BLaER1 treated with 17β-estradiol and CSF1 and Interleukin-3, amounts not matched to agents 10 nM and 100 nM (cell line): ENCODE measurements around the gene PRKCB.
A peak's percentile ranks its signal among the peaks of the same experiment; 100 is the strongest.

ENCODE experiments used
- H3K27ac ChIP-seq, 11 experiments: shearing (Covaris generic); formaldehyde crosslinking; 2 replicates each; pipeline ENCODE4 v1.8.1; 2022
- H3K27me3 ChIP-seq, 11 experiments: shearing (Covaris generic); formaldehyde crosslinking; 2 replicates each; pipeline ENCODE4 v1.8.1; 2022
- H3K36me3 ChIP-seq, 11 experiments: shearing (Covaris generic); formaldehyde crosslinking; 2 replicates each; pipeline ENCODE4 v1.8.1; 2022
- H3K4me1 ChIP-seq, 10 experiments: shearing (Covaris generic); formaldehyde crosslinking; 2 replicates each; pipeline ENCODE4 v1.8.1; 2022
- H3K4me2 ChIP-seq, 11 experiments: shearing (Covaris generic); formaldehyde crosslinking; 2 replicates each; pipeline ENCODE4 v1.8.1; 2022
- H3K4me3 ChIP-seq, 10 experiments: shearing (Covaris generic); formaldehyde crosslinking; 2 replicates each; pipeline ENCODE4 v1.8.1; 2022
- H3K9ac ChIP-seq, 11 experiments: shearing (Covaris generic); formaldehyde crosslinking; 2 replicates each; pipeline ENCODE4 v1.8.1; 2022
- H3K9me3 ChIP-seq, 11 experiments: shearing (Covaris generic); formaldehyde crosslinking; replicated peaks in 1 of 11; 2 replicates each; pipeline ENCODE4 v1.8.1; 2022
- H4K20me1 ChIP-seq, 11 experiments: shearing (Covaris generic); formaldehyde crosslinking; 2 replicates each; pipeline ENCODE4 v1.8.1; 2022
- Cebpa-rat ChIP-seq, 11 experiments: shearing (Covaris generic); IDR thresholded peaks; 2 replicates each; pipeline ENCODE4 v1.8.1; 2022

The PRKCB gene

DNA sequence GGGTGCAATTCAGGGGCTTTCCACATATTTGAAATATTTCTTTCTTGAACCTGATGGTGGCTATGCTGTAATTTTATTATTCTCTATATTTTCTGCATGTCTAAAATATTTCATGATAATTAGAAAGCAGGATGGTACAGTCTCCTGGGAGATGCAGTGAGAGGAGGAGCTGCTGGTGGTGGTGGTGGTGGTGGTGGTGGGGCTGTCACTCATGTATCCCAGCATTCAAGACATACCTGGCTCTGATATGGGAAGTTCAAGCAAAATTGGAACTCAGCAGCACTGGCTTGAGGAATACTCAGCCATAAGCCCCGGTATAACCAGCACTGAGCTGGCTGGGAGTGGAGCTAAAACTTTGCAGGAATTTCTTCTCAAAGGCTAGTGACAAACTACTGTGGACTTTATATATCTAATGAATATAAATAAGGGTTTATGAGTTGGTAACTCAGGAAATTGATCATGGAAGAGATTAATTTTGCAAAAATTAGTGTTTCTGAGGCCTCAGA, 200.3 kb downstream of the PRKCB start:
- Histone ChIP-seq H3K36me3 (peaks cover 0 to 76% (median 9%) of the 10 kb centered on the region in 11 experiments; a peak in 13 of 22 replicates), H3K4me1 (peaks cover 23 to 44% (median 39%) of the 10 kb centered on the region in 10 experiments), H3K4me2 (peak overlapping the region in 10 of 11 experiments; percentile 0 to 86 (median 70); a peak in 16 of 22 replicates), H3K27ac (no peak overlapping the region), H3K9ac (no peak overlapping the region), H4K20me1 (peaks cover 0 to 76% (median 0%) of the 10 kb centered on the region in 11 experiments; a peak in 5 of 22 replicates), H3K27me3 (no peaks in the 10 kb centered on the region), H3K9me3 (peaks cover 0 to 13% (median 0%) of the 10 kb centered on the region in 11 experiments; a peak in 5 of 22 replicates), H3K4me3 (no peak overlapping the region; a peak in 1 of 20 replicates)
- no peak for TF ChIP-seq Cebpa-rat (IDR thresholded peaks at IDR 0.05)

DNA sequence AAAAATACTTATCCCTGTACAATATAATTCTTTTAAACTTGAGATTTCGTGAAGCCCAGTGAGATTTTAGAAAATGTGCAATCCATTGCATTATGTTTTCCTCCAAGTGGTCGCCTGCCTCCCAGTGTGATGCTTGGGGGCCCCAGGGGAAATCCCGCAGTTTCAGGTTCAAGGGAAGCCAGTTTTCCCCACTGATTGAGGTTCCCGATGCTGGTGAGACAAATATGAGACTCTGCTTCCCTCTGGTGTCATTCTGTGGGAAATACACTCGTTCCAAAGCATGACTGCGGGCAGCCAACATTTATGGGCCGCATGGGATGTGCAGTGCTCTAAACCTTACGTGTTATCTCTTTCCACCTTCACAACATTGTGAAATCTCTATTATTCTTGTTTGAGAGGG, 200.8 kb downstream of the PRKCB start:
- no peak overlapping the region for H3K4me3 ChIP-seq
- peaks cover 0 to 76% (median 9%) of the 10 kb centered on the region in 11 experiments; a peak in 13 of 22 replicates for H3K36me3 ChIP-seq
- peaks cover 23 to 44% (median 39%) of the 10 kb centered on the region in 10 experiments for H3K4me1 ChIP-seq
- TF ChIP-seq Cebpa-rat (IDR thresholded peaks at IDR 0.05), result 0 out of 22 replicates have a peak, but pooled peaks of 1 of the 11 experiments have one; percentile 5
- no peak overlapping the region for H3K9ac ChIP-seq
- no peaks in the 10 kb centered on the region for H3K27me3 ChIP-seq
- H4K20me1 ChIP-seq, result peaks cover 0 to 75% (median 0%) of the 10 kb centered on the region in 11 experiments; a peak in 5 of 22 replicates
- peak overlapping the region in 10 of 11 experiments; percentile 0 to 86 (median 70); a peak in 9 of 22 replicates for H3K4me2 ChIP-seq
- peaks cover 0 to 13% (median 0%) of the 10 kb centered on the region in 11 experiments; a peak in 5 of 22 replicates for H3K9me3 ChIP-seq
- H3K27ac ChIP-seq, result no peak overlapping the region

DNA sequence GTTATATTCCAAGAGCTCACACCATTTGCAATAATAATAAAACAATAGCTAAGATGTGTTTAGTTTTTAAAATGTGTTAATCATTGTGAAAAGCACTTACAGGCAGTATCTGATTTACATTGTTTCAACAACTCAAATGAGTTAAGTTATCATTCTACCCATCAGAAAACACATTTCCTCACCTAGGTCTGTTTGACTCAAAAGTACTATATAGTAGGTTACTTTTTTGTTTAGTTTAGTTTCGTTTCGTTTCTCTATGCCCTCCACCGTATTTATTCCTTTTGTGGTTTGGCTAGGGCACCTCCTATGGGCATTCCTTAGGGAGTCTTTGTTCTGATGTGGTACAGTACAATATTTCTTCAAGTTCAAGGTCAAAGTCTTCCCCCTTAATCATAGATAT, 201.6 kb downstream of the PRKCB start:
- no peak overlapping the region for H3K4me3 ChIP-seq
- no peak for TF ChIP-seq Cebpa-rat (IDR thresholded peaks at IDR 0.05)
- H3K4me1 ChIP-seq, result peaks cover 23 to 44% (median 39%) of the 10 kb centered on the region in 10 experiments
- H3K9ac ChIP-seq, result peak overlapping the region in 2 of 11 experiments; percentile 28 to 29; a peak in 1 of 22 replicates
- H3K4me2 ChIP-seq, result peak overlapping the region in 9 of 11 experiments; percentile 21 to 73 (median 51); a peak in 14 of 22 replicates
- no peaks in the 10 kb centered on the region for H3K27me3 ChIP-seq
- H4K20me1 ChIP-seq, result peaks cover 0 to 75% (median 0%) of the 10 kb centered on the region in 11 experiments; a peak in 6 of 22 replicates
- H3K27ac ChIP-seq, result no peak overlapping the region
- peaks cover 0 to 13% (median 0%) of the 10 kb centered on the region in 11 experiments; a peak in 5 of 22 replicates for H3K9me3 ChIP-seq
- H3K36me3 ChIP-seq, result peaks cover 0 to 71% (median 9%) of the 10 kb centered on the region in 11 experiments; a peak in 13 of 22 replicates

DNA sequence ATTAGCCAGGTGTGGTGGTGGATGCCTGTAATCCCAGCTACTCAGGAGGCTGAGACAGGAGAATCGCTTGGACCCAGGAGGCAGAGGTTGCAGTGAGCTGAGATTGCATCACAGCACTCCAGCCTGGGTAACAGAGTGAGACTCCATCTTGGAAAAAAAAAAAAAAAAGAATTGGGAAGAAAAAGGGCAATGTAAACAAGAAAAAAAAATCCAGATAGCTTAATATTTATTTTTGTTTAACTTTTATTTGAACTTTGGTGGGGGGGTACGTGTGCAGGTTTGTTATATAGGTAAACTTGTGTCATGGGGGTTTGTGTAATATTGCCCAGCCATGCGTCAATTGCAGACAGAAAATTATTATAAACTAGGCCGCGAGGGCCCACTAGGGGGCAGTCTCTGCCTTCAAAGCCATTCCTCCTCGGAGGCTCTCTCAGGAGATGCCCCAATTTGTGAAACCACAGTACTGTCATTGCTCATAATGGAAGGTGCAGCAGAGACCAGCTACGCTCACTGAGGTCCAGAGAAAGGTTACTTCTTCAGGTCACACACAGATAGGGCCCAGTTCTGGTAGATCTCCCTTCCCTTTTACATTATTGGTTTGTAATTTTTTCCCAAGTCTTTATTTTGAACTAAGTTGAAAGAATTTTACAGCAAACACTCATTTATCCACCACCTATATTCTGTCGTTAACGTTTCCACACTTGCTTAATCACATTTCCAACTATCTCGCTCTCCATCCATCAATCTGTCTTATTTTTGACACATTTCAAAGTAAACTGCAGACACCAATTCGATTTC, 206.2 kb downstream of the PRKCB start:
- no peak overlapping the region for H3K9ac ChIP-seq
- no peaks in the 10 kb centered on the region for H3K9me3 ChIP-seq
- H3K27me3 ChIP-seq, result no peaks in the 10 kb centered on the region
- no peak overlapping the region for H3K4me2 ChIP-seq
- no peak overlapping the region for H3K27ac ChIP-seq
- TF ChIP-seq Cebpa-rat (IDR thresholded peaks at IDR 0.05), result no peak
- H4K20me1 ChIP-seq, result peaks cover 0 to 75% (median 5%) of the 10 kb centered on the region in 11 experiments; a peak in 6 of 22 replicates
- no peak overlapping the region for H3K4me3 ChIP-seq
- H3K36me3 ChIP-seq, result peaks cover 0 to 94% (median 9%) of the 10 kb centered on the region in 11 experiments; a peak in 10 of 22 replicates
- H3K4me1 ChIP-seq, result peaks cover 5 to 17% (median 11%) of the 10 kb centered on the region in 10 experiments; a peak in 17 of 20 replicates

DNA sequence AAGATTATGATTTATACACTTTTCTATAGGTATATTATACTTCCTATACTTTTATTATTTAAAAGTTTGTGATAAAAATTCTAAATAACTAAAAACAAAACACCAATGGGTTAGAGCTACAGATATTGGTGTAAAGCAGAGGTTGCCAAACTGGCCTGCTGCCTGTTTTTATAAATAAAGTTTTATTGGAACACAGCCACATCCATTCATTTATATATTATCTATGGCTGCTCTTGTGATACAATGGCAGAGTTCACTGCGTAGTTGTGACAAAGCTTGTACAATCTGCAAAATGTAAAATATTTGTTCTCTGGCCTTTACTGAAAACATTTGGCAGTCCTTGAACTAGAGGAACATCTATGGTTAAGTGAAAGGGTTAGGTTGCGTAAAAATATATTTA, 208.7 kb downstream of the PRKCB start:
- Histone ChIP-seq H3K4me1 (peaks cover 0 to 9% (median 4%) of the 10 kb centered on the region in 10 experiments; a peak in 7 of 20 replicates), H3K36me3 (peaks cover 0 to 93% (median 0%) of the 10 kb centered on the region in 11 experiments; a peak in 10 of 22 replicates), H4K20me1 (peaks cover 0 to 87% (median 5%) of the 10 kb centered on the region in 11 experiments; a peak in 8 of 22 replicates), H3K27ac (no peak overlapping the region), H3K27me3 (no peaks in the 10 kb centered on the region), H3K9ac (no peak overlapping the region), H3K4me2 (no peak overlapping the region), H3K4me3 (no peak overlapping the region), H3K9me3 (no peaks in the 10 kb centered on the region)
- TF ChIP-seq Cebpa-rat (IDR thresholded peaks at IDR 0.05), result no peak

DNA sequence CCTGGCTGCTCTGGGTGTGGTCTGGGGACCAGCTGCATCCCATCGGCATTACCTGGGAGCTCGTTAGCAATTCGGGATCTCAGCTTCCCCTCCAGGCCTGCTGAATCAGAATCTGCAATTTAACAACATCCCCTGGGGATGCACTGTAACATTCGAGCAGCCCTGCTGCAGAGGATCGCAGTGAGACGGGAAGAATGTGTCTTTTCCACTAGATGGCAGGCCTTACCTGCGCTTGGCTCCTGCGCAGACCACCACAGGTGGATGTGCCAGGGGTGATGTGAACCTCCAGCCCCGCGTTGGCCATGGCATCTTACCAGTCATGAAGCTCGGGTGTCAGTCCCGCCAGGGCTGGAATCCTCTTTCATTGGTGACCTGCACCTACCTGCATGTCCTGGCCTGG, 209.9 kb downstream of the PRKCB start:
- Histone ChIP-seq H3K9me3 (no peaks in the 10 kb centered on the region), H3K27ac (no peak overlapping the region), H3K9ac (no peak overlapping the region; a peak in 2 of 22 replicates), H3K4me2 (no peak overlapping the region), H4K20me1 (peaks cover 0 to 87% (median 5%) of the 10 kb centered on the region in 11 experiments; a peak in 8 of 22 replicates), H3K4me3 (no peak overlapping the region), H3K4me1 (peaks cover 0 to 9% (median 4%) of the 10 kb centered on the region in 10 experiments; a peak in 7 of 20 replicates), H3K27me3 (no peaks in the 10 kb centered on the region), H3K36me3 (peaks cover 0 to 93% (median 0%) of the 10 kb centered on the region in 11 experiments; a peak in 9 of 22 replicates)
- TF ChIP-seq Cebpa-rat (IDR thresholded peaks at IDR 0.05), result no peak

DNA sequence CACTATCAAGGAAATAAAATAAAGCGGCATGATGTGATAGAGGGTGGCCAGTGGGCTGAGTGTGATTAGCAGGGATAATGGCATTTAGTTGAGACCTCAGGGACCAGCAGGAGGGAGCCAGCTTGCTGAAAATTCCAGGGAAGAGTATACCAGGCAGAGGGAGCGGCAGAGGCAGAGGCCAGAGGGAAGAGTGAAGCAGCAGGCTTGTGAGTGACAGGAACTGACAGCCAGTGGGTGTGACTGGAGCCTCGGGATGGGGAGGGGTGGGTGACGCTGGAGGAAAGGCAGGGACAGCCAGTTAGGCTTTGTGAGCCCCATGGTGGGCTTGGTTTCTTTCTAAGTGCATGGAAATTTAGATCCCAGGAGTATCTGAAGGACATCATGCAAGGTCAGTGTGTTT, 210.7 kb downstream of the PRKCB start:
- 0 out of 22 replicates have a peak overlapping the region, but pooled peaks of 1 of the 11 experiments have one; percentile 8 for H3K9ac ChIP-seq
- no peaks in the 10 kb centered on the region for H3K9me3 ChIP-seq
- H3K4me3 ChIP-seq, result no peak overlapping the region
- H3K27me3 ChIP-seq, result no peaks in the 10 kb centered on the region
- no peak for TF ChIP-seq Cebpa-rat (IDR thresholded peaks at IDR 0.05)
- H3K4me2 ChIP-seq, result no peak overlapping the region
- H3K4me1 ChIP-seq, result peaks cover 0 to 9% (median 4%) of the 10 kb centered on the region in 10 experiments; a peak in 7 of 20 replicates
- H4K20me1 ChIP-seq, result peaks cover 0 to 88% (median 9%) of the 10 kb centered on the region in 11 experiments; a peak in 8 of 22 replicates
- H3K27ac ChIP-seq, result no peak overlapping the region
- peaks cover 0 to 93% (median 0%) of the 10 kb centered on the region in 11 experiments; a peak in 9 of 22 replicates for H3K36me3 ChIP-seq

DNA sequence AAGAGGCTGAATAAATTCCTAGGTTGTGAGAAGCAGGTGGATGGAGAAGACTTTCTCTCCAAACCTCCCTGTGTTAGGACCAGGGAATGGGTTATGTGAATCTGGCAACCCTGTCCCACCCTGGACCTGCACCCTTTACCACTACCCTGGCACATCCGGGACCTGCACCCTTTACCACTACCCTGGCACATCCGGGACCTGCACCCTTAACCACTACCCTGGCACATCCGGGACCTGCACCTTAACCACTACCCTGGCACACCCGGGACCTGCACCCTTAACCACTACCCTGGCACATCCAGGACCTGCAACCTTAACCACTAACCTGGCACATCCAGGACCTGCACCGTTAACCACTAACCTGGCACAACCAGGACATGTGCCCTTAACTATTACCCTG, 213.3 kb downstream of the PRKCB start:
- no peak for TF ChIP-seq Cebpa-rat (IDR thresholded peaks at IDR 0.05)
- peaks cover 0 to 98% (median 0%) of the 10 kb centered on the region in 11 experiments; a peak in 9 of 22 replicates for H3K36me3 ChIP-seq
- H3K9me3 ChIP-seq, result 0 out of 22 replicates have a peak, but pooled peaks cover 0 to 9% (median 0%) of the 10 kb centered on the region in 11 experiments
- H3K4me3 ChIP-seq, result no peak overlapping the region
- H3K4me1 ChIP-seq, result peaks cover 0 to 9% (median 4%) of the 10 kb centered on the region in 10 experiments; a peak in 7 of 20 replicates
- no peaks in the 10 kb centered on the region for H3K27me3 ChIP-seq
- H3K4me2 ChIP-seq, result no peak overlapping the region
- peaks cover 0 to 82% (median 9%) of the 10 kb centered on the region in 11 experiments; a peak in 9 of 22 replicates for H4K20me1 ChIP-seq
- H3K9ac ChIP-seq, result no peak overlapping the region
- H3K27ac ChIP-seq, result no peak overlapping the region
